H1 (cell line): Measurements from ENCODE around the gene TEAD1. TPM values are rescaled to one million over a fixed set of nuclear protein-coding genes. Genes with fewer than 3 reads are reported as not detected.

Source experiments
- CTCF ChIA-PET: fragments of 300-600 bp; sonication (Branson Sonifier 250); formaldehyde crosslinking; loops from one replicate; lab custom pipeline; 2021; ENCODE audit not compliant: partially characterized antibody; lab: Charles Lee
- POLR2A ChIA-PET: fragments of 300-600 bp; sonication (Branson Sonifier 250); formaldehyde crosslinking; loops from one replicate; lab custom pipeline; 2021; ENCODE audit warnings: inconsistent platforms; ENCODE audit not compliant: partially characterized antibody; lab: Charles Lee
- DNase-seq, 2 experiments: peaks; one replicate each; pipeline versions ENCODE4 v3.0.0 to v3.0.0-alpha.2; 2010 to 2022; ENCODE audit warnings: low spot score in 2 of 2, low read depth in 1 of 2, mixed read lengths in 1 of 2
- FAIRE-seq: peaks from 2 replicates; lab custom pipeline; 2011; peaks lifted over from hg19 to GRCh38; lab: Jason Lieb, UNC
- H2AFZ ChIP-seq: 2 replicates; pipeline ENCODE4 v1.8.1; 2012; ENCODE audit warnings: low read length, inconsistent platforms
- H2AK5ac ChIP-seq: 2 replicates; pipeline ENCODE4 v1.6.1; 2013; ENCODE audit warnings: low read depth, low read length
- H2BK120ac ChIP-seq: replicated peaks from 2 replicates; pipeline ENCODE3; 2013; ENCODE audit warnings: low read depth, low read length, inconsistent platforms
- H2BK12ac ChIP-seq: 2 replicates; pipeline ENCODE4 v1.6.1; 2013; ENCODE audit warnings: low read depth, low read length
- H2BK15ac ChIP-seq: 2 replicates; pipeline ENCODE4 v1.6.1; 2013; ENCODE audit warnings: low read length
- H2BK20ac ChIP-seq: 2 replicates; pipeline ENCODE4 v1.6.1; 2013; ENCODE audit warnings: low read length
- H2BK5ac ChIP-seq: 2 replicates; pipeline ENCODE4 v1.6.1; 2013; ENCODE audit warnings: low read depth, low read length
- H3K14ac ChIP-seq: 2 replicates; pipeline ENCODE4 v1.6.1; 2013; ENCODE audit warnings: inconsistent platforms; ENCODE audit not compliant: insufficient read length
- H3K18ac ChIP-seq: 2 replicates; pipeline ENCODE4 v1.6.1; 2013; ENCODE audit warnings: low read length; ENCODE audit errors: extremely low read depth
- H3K23ac ChIP-seq: 2 replicates; pipeline ENCODE4 v1.6.1; 2013; ENCODE audit warnings: inconsistent platforms; ENCODE audit not compliant: insufficient read length
- H3K23me2 ChIP-seq: 2 replicates; pipeline ENCODE4 v1.6.1; 2013; ENCODE audit warnings: low read depth, low read length
- H3K27ac ChIP-seq: 2 replicates; pipeline ENCODE4 v1.6.1; 2011; ENCODE audit warnings: low read depth, low read length, inconsistent platforms
- H3K27me3 ChIP-seq, 4 experiments: replicated peaks in 1 of 4; 1 replicate in 1 of 4; 2 replicates in 3 of 4; pipeline versions ENCODE4 v1.6.1 to v1.8.1; 2011 to 2013; ENCODE audit warnings: low read length in 3 of 4, mild to moderate bottlenecking in 3 of 4, inconsistent platforms in 2 of 4, mixed read lengths in 2 of 4, moderate library complexity in 1 of 4; ENCODE audit not compliant: control insufficient read depth in 3 of 4, insufficient read depth in 3 of 4; ENCODE audit errors: extremely low read depth in 1 of 4
- H3K36me3 ChIP-seq, 4 experiments: 2 replicates each; pipeline versions ENCODE4 v1.6.1 to v1.8.1; 2011 to 2013; ENCODE audit warnings: mild to moderate bottlenecking in 4 of 4, low read length in 3 of 4, moderate library complexity in 2 of 4, control low read depth in 1 of 4, inconsistent platforms in 1 of 4; ENCODE audit not compliant: insufficient read depth in 4 of 4, control insufficient read depth in 2 of 4
- H3K4ac ChIP-seq: replicated peaks from 2 replicates; pipeline ENCODE3; 2013; ENCODE audit warnings: low read length, low read depth, mixed read lengths, inconsistent platforms; ENCODE audit not compliant: insufficient read length
- H3K4me1 ChIP-seq, 4 experiments: replicated peaks in 1 of 4; 1 replicate in 1 of 4; 2 replicates in 3 of 4; pipeline versions ENCODE4 v1.6.1 to v1.8.1; 2011 to 2013; ENCODE audit warnings: low read length in 3 of 4, inconsistent platforms in 2 of 4, mixed read lengths in 1 of 4; ENCODE audit not compliant: insufficient read depth in 4 of 4, control insufficient read depth in 3 of 4
- H3K4me2 ChIP-seq, 2 experiments: 2 replicates each; pipeline versions ENCODE4 v1.6.1 to v1.8.1; 2011 to 2013; ENCODE audit warnings: low read depth in 2 of 2, low read length in 2 of 2, control low read depth in 1 of 2, inconsistent platforms in 1 of 2, mild to moderate bottlenecking in 1 of 2; ENCODE audit not compliant: insufficient read depth in 1 of 2
- H3K4me3 ChIP-seq, 4 experiments: fragments of 200-600, 300-600 bp in 1 of 4; sonication (generic), shearing (Covaris generic), sonication (Bioruptor Twin) in 1 of 4; 2 replicates each; pipeline versions ENCODE4 v1.5.1 to v1.8.1; 2011 to 2016; ENCODE audit warnings: low read length in 4 of 4, low read depth in 3 of 4, control low read depth in 2 of 4, inconsistent platforms in 2 of 4, mild to moderate bottlenecking in 2 of 4, mixed read lengths in 1 of 4, moderate library complexity in 1 of 4; ENCODE audit not compliant: insufficient read depth in 2 of 4; ENCODE audit errors: extremely low read depth in 1 of 4
- H3K56ac ChIP-seq: replicated peaks from 2 replicates; pipeline ENCODE3; 2013; ENCODE audit warnings: low read depth, mild to moderate bottlenecking, mixed read lengths, low read length, inconsistent platforms; ENCODE audit not compliant: insufficient read length
- H3K79me1 ChIP-seq: 2 replicates; pipeline ENCODE4 v1.6.1; 2013; ENCODE audit warnings: low read depth, low read length, control low read depth
- H3K79me2 ChIP-seq, 2 experiments: 2 replicates each; pipeline versions ENCODE4 v1.6.1 to v1.8.1; 2012 to 2013; ENCODE audit warnings: low read length in 2 of 2, mild to moderate bottlenecking in 2 of 2, inconsistent platforms in 1 of 2; ENCODE audit not compliant: insufficient read depth in 2 of 2, control insufficient read depth in 1 of 2
- H3K9ac ChIP-seq, 4 experiments: replicated peaks in 1 of 4; 1 replicate in 1 of 4; 2 replicates in 3 of 4; pipeline versions ENCODE4 v1.6.1 to v1.8.1; 2011 to 2013; ENCODE audit warnings: low read depth in 3 of 4, low read length in 3 of 4, control low read depth in 2 of 4, mild to moderate bottlenecking in 2 of 4, moderate library complexity in 2 of 4, inconsistent platforms in 1 of 4; ENCODE audit errors: extremely low read depth in 1 of 4
- H3K9me3 ChIP-seq, 2 experiments: 2 replicates each; pipeline versions ENCODE4 v1.6.1 to v1.8.1; 2012 to 2013; ENCODE audit warnings: mild to moderate bottlenecking in 2 of 2, moderate library complexity in 2 of 2, control low read depth in 1 of 2, inconsistent platforms in 1 of 2, low read depth in 1 of 2, low read length in 1 of 2, mixed read lengths in 1 of 2; ENCODE audit not compliant: insufficient read depth in 2 of 2
- H4K20me1 ChIP-seq, 2 experiments: replicated peaks in 1 of 2; 2 replicates each; pipeline versions ENCODE3 to v1.8.1; 2011 to 2013; ENCODE audit warnings: inconsistent platforms in 2 of 2, low read length in 2 of 2, mild to moderate bottlenecking in 1 of 2; ENCODE audit not compliant: insufficient read depth in 2 of 2, control insufficient read depth in 1 of 2
- H4K5ac ChIP-seq: 2 replicates; pipeline ENCODE4 v1.6.1; 2013; ENCODE audit warnings: low read length, low read depth, mixed read lengths, inconsistent platforms; ENCODE audit not compliant: insufficient read length
- H4K8ac ChIP-seq: 2 replicates; pipeline ENCODE4 v1.8.0; 2013; ENCODE audit warnings: mild to moderate bottlenecking, moderate library complexity, low read length, inconsistent platforms; ENCODE audit not compliant: insufficient read depth; ENCODE audit errors: extremely low read depth
- H4K91ac ChIP-seq: replicated peaks from 2 replicates; pipeline ENCODE3; 2013; ENCODE audit warnings: low read length, mixed read lengths, inconsistent platforms; ENCODE audit not compliant: insufficient read length
- BACH1 ChIP-seq: IDR thresholded peaks from 2 replicates; pipeline ENCODE4 v1.6.1; 2012; ENCODE audit warnings: low read length, improper control_type of control experiment
- BCL11A ChIP-seq, 2 experiments: IDR thresholded peaks; one replicate each; pipeline ENCODE4 v1.6.1; 2011; ENCODE audit warnings: low read depth in 2 of 2, low read length in 2 of 2, mild to moderate bottlenecking in 2 of 2
- BRCA1 ChIP-seq: IDR thresholded peaks from 2 replicates; pipeline ENCODE4 v1.6.1; 2012; ENCODE audit warnings: low read depth, low read length, improper control_type of control experiment
- CEBPB ChIP-seq: IDR thresholded peaks from 2 replicates; pipeline ENCODE4 v1.6.1; 2012; ENCODE audit warnings: low read depth, low read length
- EGR1 ChIP-seq: IDR thresholded peaks from 2 replicates; pipeline ENCODE4 v1.6.1; 2011; ENCODE audit warnings: low read depth, low read length, borderline replicate concordance
- EZH2 ChIP-seq: fragments of 200-600 bp; sonication (generic); IDR thresholded peaks from 2 replicates; pipeline ENCODE4 v1.7.1; 2012; ENCODE audit warnings: low read depth, mild to moderate bottlenecking, moderate library complexity, low read length, inconsistent platforms; ENCODE audit not compliant: severe bottlenecking
- KDM1A ChIP-seq: fragments of 200-600, 300-600 bp; sonication (generic); IDR thresholded peaks from 2 replicates; pipeline ENCODE4 v1.7.1; 2016; ENCODE audit warnings: mild to moderate bottlenecking, low read length, borderline replicate concordance
- RXRA ChIP-seq: IDR thresholded peaks from 2 replicates; pipeline ENCODE4 v1.6.1; 2011; ENCODE audit warnings: low read depth, mild to moderate bottlenecking, low read length, moderate library complexity; ENCODE audit not compliant: insufficient read depth
- SP2 ChIP-seq: IDR thresholded peaks from 2 replicates; pipeline ENCODE4 v1.6.1; 2012; ENCODE audit warnings: mild to moderate bottlenecking, low read length, inconsistent platforms
- SP4 ChIP-seq: IDR thresholded peaks from 2 replicates; pipeline ENCODE4 v1.6.1; 2012; ENCODE audit warnings: low read length, inconsistent platforms
- polyA plus RNA-seq, 7 experiments: library from polyadenylated mRNA; depleted of rRNA in 3 of 7; stranded (reverse) in 5 of 7; unstranded in 2 of 7; fragments of >200 nt in 5 of 7; fragments of 200-250 nt in 2 of 7; gene quantifications; 1 replicate in 5 of 7; 2 replicates in 1 of 7; 4 replicates in 1 of 7; pipeline versions ENCODE4 v1.2.1 to v1.2.3, GENCODE V29; 2011 to 2013; ENCODE audit warnings: missing spikeins in 2 of 7, mixed read lengths in 2 of 7
- total RNA-seq: library from RNA; stranded (reverse); fragmentation: NEBNext Ultra II Directional; extraction: Animal tissue kit (Norgen Biotek cat#: 25700); gene quantifications from 2 replicates; pipeline ENCODE4 v1.2.1, GENCODE V29; 2021
- TF ChIP-seq, protein P1 (sequence below): IDR thresholded peaks from 2 replicates; pipeline ENCODE4 v1.6.1; 2012; ENCODE audit warnings: inconsistent platforms
- TF ChIP-seq, protein P2 (sequence below): IDR thresholded peaks from 2 replicates; pipeline ENCODE4 v1.6.1; 2012; ENCODE audit warnings: low read length, inconsistent platforms

Gene TEAD1
- total and polyA plus RNA-seq, 2 of the 8 experiments (the other 6 are each of a cell fraction or from before 2014, with no cell fraction given): 15.6 to 67.4 TPM

GRCh38 chr11:12792018-12792417 lies 117.8 kb downstream of the TEAD1 start:
- Histone ChIP-seq H3K56ac (no peak overlapping the region), H4K20me1 (peaks cover 2 to 13% of the 10 kb centered on the region in 2 experiments), H3K4me2 (no peak overlapping the region), H4K91ac (no peak overlapping the region), H2BK15ac (no peak overlapping the region), H4K8ac (no peak overlapping the region), H3K79me2 (peaks cover 0 to 74% of the 10 kb centered on the region in 2 experiments; a peak in 3 of 4 replicates), H3K36me3 (peaks cover 0 to 5% (median 0%) of the 10 kb centered on the region in 4 experiments; a peak in 3 of 8 replicates), H2BK20ac (no peak overlapping the region), H3K9me3 (no peaks in the 10 kb centered on the region), H3K79me1 (peaks cover 9% of the 10 kb centered on the region), H3K4me3 (no peak overlapping the region), H3K27me3 (no peaks in the 10 kb centered on the region), H3K14ac (no peak overlapping the region), H2AK5ac (no peak overlapping the region), H2BK120ac (no peak overlapping the region), H2BK12ac (no peak overlapping the region), H3K27ac (no peak overlapping the region), H3K18ac (no peak overlapping the region), H2AFZ (no peak overlapping the region), H3K23ac (no peak overlapping the region), H4K5ac (no peak overlapping the region), H3K4me1 (peaks cover 4 to 16% (median 7%) of the 10 kb centered on the region in 4 experiments), H2BK5ac (no peak overlapping the region), H3K4ac (no peak overlapping the region), H3K23me2 (no peaks in the 10 kb centered on the region), H3K9ac (no peak overlapping the region)
- CTCF ChIA-PET: interaction anchor here (1.2 kb wide), 1 partner anchor 91 kb away, joined by 3 read pairs; no protein-coding TSS in a partner anchor
- POLR2A ChIA-PET: no interaction called here
- FAIRE-seq: no peak
- TF ChIP-seq RXRA (no peak), EZH2 (no peak), SP2 (no peak), BCL11A (IDR thresholded peaks at IDR 0.05; ENCODE audit: low read depth in 2 of 2, low read length in 2 of 2) (no peak), KDM1A (no peak), CEBPB (no peak), SP4 (no peak), EGR1 (no peak), BACH1 (no peak), BRCA1 (no peak)
- TF ChIP-seq, protein P1, sequence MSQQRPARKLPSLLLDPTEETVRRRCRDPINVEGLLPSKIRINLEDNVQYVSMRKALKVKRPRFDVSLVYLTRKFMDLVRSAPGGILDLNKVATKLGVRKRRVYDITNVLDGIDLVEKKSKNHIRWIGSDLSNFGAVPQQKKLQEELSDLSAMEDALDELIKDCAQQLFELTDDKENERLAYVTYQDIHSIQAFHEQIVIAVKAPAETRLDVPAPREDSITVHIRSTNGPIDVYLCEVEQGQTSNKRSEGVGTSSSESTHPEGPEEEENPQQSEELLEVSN: no peak
- TF ChIP-seq, protein P2, sequence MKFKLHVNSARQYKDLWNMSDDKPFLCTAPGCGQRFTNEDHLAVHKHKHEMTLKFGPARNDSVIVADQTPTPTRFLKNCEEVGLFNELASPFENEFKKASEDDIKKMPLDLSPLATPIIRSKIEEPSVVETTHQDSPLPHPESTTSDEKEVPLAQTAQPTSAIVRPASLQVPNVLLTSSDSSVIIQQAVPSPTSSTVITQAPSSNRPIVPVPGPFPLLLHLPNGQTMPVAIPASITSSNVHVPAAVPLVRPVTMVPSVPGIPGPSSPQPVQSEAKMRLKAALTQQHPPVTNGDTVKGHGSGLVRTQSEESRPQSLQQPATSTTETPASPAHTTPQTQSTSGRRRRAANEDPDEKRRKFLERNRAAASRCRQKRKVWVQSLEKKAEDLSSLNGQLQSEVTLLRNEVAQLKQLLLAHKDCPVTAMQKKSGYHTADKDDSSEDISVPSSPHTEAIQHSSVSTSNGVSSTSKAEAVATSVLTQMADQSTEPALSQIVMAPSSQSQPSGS: no peak
- no peak for DNase-seq
